Activated CD8-positive, alpha-beta memory T cell treated with anti-CD3 and anti-CD28 coated beads, Interleukin-2, amount 50 U/mL, for 24 hours (primary cell): ENCODE results near the gene ATP13A2.

Experiments
- DNase-seq: peaks from one replicate; pipeline ENCODE4 v3.0.0-alpha.2; 2020; ENCODE audit errors: extremely low read depth

Gene ATP13A2

DNA sequence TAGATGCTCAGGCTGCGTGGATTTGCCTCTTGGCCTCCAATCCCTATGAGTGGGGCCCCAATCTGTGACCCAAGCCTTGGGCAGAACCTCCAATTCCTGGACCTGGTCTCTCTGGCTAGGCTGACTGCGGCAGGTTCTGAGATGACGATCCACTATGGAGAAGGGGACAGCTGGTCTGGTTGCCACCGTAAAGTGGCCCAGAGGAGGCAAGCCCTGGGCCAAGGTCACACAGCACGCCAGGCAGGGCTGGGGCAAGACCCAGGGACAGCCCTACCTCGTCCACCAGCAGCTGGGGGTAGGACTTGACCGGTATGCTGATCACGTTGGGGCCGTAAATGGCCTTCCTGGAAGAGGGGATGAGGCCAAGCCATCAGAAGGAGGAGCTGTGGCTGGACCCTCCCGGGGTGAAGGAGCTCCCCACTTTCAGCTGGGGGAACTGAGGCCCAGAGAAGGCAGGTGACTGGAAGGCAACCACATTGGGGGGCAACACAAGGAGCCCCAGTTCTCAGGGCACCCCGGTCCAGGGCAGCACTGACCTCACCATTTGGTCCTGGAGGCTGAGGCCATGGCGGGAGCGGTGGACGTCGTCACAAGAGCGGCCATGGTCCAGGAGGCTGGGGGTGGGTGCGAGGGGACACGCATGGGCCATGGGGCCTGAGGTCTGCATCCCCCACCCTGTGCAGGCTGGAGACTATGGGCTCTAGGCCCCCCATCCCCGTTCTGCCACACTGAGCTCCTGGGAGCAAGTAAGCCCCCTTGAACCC is 9.8 kb downstream of the ATP13A2 start:
- no peak for DNase-seq

DNA sequence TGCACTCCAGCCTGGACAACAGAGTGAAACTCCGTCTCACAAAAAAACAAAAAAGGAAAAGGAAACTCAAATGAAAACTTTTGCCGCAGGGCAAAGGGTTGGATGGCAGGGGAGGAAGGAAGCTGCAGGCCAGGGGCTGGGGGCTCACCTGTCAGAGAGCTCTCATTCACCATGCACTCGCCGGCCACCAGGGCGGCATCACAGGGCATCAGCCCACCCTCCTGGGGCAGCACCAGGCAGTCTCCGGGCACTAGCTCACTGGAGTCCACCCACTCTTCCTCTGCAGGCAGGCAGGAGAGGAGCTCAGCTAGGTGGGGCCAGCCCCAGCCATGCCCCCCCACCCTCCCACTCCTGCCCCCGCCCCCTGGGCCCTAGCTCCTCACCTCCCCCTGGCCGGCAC is 11.9 kb downstream of the ATP13A2 start:
- no peak for DNase-seq

DNA sequence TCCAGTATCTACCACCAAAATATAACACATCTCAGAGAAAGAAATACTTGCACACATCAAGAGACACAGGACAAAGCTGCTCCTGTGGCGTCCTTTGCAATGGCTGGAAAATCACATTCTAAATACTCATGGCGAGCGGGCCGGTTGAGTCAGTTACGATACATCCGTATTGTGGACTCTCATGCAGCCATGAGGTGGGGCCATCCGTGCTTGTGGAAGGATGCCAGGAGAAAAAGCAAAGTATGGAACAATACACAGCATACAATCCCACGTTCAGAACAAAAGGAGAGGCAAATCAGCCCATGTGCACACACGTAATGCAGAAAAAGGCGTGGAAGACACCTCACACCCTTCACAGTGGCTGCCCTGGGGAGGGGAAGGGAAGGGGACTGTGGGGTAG is 13.1 kb downstream of the ATP13A2 start:
- DNase-seq, result no peak

DNA sequence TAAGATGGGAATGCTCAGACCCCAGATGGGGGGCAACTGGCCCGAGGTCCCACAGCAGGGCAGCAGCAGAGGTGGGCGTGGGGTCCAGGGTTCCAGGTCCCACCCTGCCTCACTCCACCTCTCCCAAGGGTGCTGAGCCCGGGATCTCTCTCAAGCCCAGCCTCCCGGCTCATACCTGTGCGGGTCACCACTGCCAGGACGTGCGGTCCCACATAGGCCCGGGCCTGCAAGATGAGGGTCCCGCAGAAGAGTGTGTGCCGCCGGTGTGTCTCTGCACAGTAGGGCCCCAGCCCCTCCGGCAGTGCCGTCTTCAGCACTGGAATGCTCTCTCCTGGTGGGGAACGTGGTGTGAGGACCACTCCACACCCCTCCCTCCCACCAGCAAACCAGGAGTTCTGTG is 14.9 kb downstream of the ATP13A2 start:
- DNase-seq, result no peak

DNA sequence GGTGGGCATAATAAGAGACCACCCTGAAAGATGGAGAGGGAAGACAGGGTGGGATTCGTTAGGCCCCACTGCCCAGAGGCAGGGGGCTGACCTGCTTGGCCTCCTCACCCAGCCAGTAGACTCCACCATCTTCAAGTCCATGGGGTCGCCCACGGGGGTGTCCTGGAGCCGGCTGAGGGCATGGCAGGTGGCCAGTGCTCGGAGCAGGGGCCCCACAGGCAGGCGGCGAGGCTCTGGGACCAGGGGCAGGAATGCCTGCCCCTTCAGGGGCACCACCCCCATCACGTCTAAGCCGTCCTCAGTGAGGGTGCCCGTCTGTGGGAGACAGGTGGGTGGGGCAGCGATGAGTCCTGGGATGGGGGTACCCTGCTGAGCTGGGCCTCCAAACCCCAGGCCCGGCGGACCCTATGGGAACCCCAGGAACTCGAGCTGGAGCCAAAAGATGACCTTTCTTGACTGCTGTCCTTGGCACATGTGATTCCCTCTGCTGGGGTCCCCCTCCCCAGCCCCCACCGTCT is 18.1 kb downstream of the ATP13A2 start:
- DNase-seq, result no peak

DNA sequence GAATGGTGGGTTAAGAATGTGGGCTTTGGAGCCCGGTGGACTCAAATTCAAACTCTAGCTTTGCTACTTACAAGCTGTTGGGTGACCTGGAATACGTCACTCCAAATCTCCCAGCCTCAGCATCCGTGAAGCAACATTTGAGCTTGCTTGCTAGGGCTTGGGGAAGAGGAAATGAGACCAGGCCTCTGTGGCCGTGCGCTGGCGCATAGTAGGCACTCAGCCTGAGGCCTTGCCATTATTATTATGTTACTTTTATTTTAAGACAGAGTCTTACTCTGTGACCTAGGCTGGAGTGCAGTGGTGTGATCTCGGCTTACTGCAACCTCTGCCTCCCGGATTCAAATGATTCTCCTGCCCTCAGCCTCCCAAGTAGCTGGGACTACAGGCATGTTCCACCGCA is 19.1 kb downstream of the ATP13A2 start:
- DNase-seq, result no peak

DNA sequence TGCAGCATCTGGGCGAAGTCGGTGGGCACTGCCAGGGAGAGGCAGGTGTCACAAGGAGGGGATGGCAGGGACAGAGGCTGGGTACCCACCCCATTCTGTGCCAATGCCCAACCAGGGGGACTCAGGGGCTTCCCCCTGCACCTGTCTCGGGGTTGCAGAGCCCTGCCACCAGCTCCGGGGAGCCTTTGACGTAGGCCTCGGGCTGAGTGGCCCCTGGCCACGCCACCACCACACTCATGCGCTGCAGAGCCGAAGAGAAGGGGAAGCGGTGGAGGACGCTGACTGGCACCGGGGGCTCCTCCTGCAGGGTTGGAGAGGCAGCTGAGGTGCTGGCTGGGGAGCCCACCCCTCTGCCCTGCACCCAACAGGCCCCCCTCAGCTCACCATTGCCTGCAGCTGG is 19.6 kb downstream of the ATP13A2 start:
- DNase-seq, result no peak

DNA sequence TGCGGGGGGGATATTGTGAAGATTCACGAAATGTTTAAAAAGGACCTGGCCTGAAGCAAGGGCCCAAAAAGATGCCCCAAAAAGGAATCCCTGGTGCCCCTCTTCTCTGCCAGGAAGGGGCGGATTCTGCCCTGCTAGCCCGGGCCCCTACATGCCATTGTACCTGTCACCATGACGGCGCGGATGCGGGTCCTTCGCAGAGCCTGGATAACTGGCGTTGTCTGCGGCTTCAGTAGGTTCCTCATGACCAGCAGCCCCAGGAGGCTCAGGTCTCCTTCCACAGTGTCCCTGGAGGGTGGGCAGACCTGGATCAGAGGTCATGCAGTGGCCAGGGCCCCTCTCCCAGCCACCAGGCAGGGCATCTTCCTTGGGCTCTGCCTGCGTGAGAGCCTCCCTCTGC is 20.2 kb downstream of the ATP13A2 start:
- no peak for DNase-seq

DNA sequence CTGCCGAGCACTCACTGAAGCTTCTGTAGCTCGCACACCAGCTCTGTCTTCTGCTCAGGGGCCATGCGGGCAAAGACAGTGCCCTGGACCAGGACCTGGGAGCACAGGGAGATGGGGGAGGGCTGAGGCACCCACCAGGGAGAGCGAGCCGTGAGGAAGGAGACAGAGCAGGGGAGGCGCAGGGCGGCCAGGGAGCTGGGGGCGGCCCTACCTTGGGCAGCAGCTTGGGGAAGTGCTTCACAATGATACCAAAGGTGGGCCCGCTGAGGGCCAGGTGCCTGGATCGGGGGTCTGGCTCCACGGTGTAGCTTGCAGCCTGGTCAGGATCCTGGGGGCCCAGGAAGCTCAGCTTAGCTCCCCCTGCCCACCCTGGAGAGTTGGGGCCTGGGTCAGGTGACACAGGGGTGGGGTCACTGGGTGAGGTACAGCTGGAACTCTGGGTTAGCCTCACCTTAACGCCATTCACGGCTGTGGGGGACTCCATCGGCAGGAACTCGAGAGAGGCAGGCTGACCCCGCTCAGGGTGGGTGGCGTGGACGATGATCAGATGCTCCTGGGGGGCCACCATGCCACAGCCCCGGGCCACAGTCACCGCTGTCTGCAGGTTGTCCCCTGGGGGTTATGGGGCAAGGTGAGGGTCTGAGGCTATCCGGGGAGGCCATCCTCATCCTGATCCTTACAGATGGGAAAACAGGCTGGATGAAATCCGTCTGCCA is 21.9 kb downstream of the ATP13A2 start:
- DNase-seq, result no peak

DNA sequence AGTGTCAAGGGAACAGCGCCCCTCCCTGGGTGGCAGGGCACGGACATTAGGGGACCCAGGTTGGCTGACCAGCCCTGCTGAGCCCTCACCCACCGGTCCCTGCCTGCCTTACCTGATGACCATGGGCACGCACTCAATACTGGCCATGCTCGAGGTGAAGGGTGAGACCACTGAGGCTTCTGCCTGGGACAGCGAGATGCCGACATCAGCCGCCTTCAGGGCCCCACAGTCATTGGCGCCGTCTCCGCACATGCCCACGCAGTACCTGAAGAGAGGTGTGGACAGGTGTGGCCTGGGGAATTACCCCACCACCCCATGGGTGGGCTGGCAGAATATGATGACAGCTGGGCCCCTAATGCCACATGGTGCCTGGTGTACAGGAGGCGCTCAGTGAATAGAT is 23.5 kb downstream of the ATP13A2 start:
- DNase-seq, result no peak

DNA sequence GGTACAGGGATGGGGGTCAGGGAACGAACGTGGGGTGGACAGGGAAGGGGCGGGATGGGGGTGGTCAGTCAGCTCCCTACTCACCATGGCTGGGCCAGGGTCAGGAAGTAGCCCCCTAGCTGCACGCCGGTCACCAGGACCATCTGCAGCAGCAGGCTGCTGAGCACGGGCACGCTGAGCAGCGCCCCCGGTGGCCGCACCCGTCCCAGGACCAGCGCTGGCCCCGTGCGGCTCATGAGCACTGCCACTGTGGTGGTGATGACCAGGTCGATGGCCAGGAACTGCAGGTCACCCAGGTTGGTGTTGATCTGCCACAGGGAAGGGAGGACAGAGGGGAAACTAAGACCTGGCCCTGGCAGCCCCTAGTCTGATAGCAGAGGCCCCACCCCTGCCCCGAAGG is 24.8 kb downstream of the ATP13A2 start:
- no peak for DNase-seq

DNA sequence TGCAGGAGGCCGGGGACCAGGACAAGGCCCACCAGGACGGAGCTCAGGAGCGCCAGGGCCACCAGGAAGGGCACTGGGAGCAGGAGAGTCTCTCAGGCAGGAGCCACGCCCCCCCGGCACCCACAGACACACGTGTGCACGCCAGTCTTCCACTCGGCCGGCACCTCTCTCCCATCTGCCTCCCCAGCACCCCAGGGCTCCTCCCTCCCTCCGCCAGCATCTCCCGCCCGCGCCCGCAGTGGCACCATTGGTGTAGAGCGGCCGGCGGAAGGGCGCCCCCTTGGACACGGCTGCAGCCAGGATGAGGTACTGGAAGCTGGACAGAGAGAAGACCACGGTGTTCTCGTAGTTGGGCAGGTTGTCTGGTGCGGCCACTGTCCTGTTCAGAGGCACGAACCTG is 25.2 kb downstream of the ATP13A2 start:
- DNase-seq, result no peak

DNA sequence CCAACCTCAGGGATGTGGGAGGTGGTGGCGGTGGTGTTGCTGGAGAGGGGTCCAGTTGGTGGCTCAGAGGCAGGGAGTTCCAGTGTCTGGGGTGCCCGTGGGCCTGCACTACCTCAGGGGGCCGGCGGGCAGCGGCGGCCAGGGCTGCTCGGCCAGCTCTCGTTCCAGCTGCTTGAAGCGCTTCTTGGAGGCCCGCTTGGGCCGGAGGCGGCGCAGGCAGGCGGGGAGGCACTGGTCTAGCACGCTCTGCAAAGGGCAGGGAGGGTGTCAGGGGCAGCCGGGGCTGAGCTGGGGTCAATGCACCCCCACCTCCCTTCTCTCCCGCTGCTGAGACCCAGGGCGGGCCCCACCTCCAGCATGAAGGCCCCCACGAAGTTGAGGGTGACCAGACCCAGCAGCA is 25.6 kb downstream of the ATP13A2 start:
- no peak for DNase-seq

DNA sequence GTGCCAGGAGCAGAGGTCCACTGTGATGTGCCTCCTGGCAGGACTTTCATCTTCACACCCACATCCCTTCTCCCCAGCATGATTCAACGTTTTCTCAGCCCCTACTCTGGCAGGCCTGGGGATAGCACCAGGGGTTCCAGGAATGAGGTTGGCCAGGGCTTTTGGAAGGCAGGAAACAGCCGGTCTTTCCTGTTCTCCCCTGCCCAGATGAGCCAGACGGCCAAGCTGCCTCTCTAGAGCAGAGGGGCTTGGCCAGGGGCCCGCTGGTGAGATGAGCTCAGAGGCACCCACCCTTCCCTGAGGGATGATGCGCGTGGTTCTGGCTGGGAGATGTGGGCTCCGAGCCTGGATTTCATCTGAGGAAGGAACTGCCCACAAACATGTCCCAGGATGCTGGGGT is 27.0 kb downstream of the ATP13A2 start:
- no peak for DNase-seq

DNA sequence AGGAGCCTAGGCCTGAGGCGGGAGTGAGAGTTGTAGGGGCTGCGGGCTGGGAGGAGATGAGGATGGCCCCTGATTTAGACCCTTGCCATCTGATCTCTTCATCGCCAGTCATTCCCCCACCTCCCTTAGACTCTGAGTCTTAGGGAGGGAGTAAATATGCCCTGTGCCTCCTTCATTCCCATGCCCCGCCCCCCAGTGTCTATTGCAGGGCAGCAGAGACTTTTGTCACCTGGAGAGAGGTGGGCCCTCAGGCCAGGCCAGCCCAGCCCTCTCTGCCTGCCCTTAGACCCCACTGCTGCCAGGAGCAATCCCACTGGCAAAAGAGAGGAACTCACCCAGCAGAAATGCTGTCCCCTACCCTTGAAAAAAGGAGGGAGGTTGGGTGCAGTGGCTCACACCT is 28.1 kb downstream of the ATP13A2 start:
- no peak for DNase-seq

DNA sequence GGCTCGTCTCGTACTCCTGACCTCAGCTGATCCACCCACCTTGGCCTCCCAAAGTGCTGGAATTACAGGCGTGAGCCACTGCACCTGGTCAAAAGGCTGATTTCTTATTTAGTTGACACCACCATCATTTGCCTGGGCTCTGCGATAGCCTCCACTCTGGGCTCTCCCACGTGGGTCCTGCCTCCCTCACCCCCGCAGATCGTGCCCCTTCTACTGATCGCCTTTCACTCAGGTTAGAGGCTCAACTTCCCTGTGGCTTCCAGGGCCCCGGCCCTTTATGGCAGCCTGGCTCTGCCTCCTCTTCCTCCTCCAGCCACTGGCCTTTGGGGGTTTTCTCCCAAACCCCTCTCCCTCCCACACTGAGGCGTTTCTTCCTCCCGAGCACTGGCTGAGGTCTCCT is 28.8 kb downstream of the ATP13A2 start:
- no peak for DNase-seq

DNA sequence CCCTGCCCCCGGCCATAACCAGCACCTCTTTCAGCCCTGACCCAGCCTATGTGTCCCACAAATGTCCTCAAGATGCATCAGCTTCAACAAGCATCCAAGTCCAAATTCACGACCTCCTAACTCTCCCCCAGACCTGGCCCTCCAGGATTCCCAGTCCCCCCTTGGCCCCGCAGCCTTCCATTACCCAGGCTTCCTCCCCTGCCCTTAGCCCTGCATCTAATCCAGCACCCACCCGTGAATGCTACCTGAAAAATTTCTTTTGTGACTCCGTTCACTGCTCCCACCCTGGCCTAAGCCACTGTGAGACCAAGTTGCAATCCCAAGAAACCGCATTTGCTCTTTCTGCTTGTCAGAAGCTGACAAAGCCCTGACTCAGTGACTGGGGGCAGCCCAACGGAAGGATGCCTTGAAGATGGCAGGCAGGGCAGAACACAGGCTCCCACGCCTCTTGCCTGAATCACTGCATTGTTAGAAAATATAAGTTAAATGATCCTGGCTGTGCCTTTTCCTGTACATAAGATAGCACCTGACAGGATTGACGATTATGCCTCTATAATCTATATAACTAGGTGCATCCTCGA is 30.4 kb downstream of the ATP13A2 start:
- DNase-seq, result no peak

DNA sequence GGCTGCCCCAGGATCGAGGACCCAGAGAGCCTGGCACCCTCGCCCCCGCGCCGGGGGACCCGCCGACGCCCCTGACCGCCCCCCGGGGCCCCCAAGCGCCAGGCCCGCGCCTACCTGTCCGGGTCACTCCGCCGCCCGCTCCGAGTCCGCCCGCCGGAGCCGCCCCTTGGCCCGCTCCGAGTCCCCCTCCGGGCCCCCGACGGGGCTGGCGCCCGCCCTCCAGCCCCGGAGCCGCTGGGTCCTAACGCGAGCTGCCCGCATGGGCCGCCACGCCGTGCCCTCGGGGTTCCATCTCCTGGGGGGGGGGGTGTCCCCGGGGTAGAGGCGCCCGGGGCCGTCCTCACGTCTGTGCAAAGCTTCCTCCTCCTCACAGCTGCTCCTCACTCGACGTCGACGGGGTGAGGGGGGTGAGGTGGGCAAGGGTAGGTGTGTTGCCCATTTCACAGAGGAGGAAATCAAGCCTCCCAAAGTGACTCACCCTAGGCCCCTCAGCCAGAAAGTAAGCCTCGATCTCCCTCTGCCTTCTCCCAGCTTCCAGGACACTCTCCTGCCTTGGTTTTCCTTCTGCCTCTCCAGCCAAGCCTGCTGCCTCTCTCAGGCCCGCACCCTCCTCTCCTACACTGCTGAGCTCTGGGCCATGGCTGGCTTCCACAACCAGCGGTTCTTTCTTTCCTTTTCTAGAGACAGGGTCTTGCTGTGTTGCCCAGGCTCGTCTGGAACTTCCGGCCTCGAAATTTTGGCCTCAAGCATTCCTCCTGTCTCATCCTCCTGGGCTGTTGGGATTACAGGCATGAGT is 31.1 kb downstream of the ATP13A2 start, which contains the start of gene MFAP2:
MFAP2 (minus strand) TSS at position 148 of the 796 bp plus-strand sequence. CDS start 2,347 bp downstream, outside the sequence.
- no peak for DNase-seq

DNA sequence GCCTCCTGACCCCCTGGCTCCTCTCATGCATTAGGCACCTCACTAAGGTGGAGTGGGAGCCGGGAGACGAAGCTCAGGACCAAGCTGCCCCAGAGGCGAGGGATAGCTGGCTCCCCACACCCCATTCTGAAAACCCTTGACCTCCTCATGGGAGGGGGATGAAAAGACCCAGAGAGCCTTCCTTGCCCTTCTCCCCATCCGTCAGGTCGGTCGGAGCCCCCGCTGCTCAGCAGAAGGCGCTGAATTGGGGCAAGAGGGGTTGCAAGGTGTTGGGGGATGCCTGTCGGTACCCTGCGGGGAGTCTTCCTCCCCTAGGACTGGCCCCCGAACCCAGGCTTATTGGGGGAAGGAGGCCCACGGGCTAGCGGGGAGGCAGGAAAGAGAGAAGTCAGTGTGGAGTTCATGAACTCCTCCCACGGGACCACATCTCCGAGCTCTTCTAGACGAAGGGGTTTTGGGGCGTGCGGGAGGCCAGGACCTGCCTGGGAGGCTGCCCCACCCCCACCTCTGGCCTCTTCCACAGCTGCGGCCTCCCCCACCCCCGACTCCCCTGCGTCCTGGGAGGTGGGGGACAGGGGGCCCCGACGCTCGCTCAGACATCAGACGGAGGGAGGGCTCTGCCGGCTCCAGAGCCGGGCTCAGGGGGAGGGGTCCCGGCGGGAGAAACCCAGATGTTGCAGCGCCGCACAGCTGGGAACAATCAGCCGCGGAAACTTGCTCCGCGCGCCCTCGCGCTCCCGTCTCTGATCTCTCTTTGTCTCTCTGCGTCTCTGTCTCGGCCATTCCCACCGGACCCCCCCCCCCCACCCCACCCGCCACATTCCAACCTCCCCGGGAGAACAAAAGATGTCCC is 32.0 kb downstream of the ATP13A2 start:
- no peak for DNase-seq

DNA sequence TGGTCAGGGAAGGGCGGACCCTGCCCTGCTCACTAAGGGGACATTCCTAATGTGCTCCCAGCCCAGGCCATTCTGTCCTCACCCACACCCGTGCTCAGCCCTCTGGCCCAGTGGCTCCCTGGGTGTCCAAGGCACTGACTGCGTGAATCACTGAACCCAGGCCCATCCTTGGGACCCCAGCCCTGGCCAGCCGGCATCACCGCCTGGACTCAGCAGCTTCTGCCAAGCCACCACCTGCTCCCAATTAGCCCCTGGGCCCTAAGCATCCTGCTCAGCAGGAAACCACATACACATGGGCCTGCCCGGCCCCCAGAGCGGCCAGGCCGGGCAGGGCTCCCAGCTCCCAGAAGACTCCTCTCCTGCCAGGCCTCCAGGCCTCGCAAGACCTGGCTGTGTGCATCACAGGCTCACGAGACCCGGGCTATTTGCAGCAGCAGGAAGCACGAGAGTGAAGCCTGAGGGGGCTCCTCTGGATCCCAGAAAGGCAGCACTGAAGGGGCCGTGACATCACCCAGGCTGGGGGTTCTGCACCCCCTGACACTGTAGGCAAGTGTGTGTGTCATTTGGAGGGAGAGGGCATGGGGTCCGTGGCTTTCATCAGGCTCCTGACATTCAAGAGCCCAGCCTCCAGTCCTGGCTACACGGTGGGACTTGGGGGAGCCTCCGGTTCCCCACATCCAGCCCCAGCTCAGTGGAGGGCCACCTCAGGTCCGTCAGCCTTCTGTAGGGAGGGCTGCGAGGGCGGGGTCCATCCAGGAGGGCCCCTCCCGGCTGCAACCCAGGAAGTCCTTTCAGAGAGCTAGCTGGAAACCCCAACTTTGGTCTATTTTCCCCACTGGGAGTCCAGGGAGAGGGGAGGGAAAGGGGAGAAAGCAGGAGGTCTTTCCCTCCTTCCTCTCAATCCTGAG is 32.9 kb downstream of the ATP13A2 start:
- no peak for DNase-seq
